Activated naive CD8-positive, alpha-beta T cell (primary cell): ENCODE results near the gene POLR3K.
A peak's percentile ranks its signal among the peaks of the same experiment; 100 is the strongest.
"Not testable (repeated sequence)": the region's sequence is repeated elsewhere in the genome, so short reads cannot be mapped to it uniquely, and the experiment has no call there.

Source experiments
- H3K27ac Mint-ChIP-seq: one replicate; pipeline ENCODE4 v1.8.0; 2021; ENCODE audit warnings: mixed read lengths
- H3K27me3 Mint-ChIP-seq: one replicate; pipeline ENCODE4 v1.8.0; 2021; ENCODE audit warnings: mixed read lengths
- H3K36me3 Mint-ChIP-seq: one replicate; pipeline ENCODE4 v1.8.0; 2021; ENCODE audit warnings: mixed read lengths
- H3K4me1 Mint-ChIP-seq: one replicate; pipeline ENCODE4 v1.8.0; 2021; ENCODE audit warnings: low read depth, mixed read lengths
- H3K4me3 Mint-ChIP-seq: one replicate; pipeline ENCODE4 v1.8.0; 2021; ENCODE audit warnings: mild to moderate bottlenecking, mixed read lengths
- H3K9me3 Mint-ChIP-seq: one replicate; pipeline ENCODE4 v1.8.0; 2021; ENCODE audit warnings: low read depth, mixed read lengths

The POLR3K gene

DNA sequence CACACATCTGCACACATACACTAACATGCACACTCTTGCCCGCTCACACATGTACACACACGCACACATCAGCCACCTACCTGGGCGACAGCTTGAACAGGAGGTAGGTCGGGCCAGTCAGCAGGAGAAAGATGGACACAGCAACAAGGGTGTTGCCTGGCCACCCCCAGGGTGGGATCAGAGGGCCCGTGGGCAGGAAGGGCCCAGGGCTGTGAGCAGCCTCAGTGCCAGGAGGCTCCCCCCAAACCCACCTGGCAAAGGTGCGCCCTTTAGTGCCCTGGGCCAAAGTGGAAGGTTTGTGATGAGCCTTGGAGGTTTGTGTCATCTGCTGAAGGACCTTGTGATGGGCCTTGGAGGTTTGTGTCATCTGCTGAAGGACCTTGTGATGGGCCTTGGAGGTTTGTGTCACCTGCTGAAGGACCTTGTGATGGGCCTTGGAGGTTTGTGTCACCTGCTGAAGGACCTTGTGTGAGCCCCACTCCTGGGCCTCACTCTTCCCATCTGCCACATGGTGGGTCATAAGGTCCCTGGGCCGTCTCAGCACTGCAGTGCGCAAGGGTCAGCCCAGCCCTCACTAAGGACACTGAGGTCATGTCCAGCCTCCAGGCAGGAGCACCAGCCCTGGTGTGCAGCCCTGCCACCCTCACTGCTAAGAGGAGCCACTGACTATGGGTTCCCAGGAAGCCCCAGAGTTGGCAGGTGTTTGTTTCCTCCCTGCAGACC is 20.1 kb downstream of the POLR3K start:
- H3K4me3 Mint-ChIP-seq, H3K36me3 Mint-ChIP-seq, H3K4me1 Mint-ChIP-seq, H3K9me3 Mint-ChIP-seq, H3K27me3 Mint-ChIP-seq, H3K27ac Mint-ChIP-seq: not testable (repeated sequence)

DNA sequence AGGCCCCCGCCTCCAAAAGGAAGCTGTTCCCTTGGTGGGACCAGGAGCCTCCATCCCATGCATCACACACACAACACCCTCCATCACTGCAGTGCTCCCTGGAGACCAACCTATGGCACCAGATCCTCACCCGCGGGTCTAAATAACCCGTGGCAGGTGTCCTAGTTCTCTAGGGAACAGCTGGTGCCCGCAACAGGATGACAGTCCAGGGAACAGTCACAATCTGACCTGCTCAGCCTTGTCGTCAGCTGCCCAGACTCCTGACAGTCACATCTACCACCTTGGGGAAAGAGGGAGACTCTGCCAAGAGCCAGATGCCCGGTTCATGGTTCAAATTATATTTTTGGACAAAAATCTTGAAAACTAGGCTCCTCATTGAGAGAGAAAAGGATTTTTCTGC is 22.8 kb downstream of the POLR3K start:
- not testable (repeated sequence) for H3K27me3 Mint-ChIP-seq, H3K9me3 Mint-ChIP-seq, H3K4me3 Mint-ChIP-seq, H3K4me1 Mint-ChIP-seq, H3K36me3 Mint-ChIP-seq, H3K27ac Mint-ChIP-seq

DNA sequence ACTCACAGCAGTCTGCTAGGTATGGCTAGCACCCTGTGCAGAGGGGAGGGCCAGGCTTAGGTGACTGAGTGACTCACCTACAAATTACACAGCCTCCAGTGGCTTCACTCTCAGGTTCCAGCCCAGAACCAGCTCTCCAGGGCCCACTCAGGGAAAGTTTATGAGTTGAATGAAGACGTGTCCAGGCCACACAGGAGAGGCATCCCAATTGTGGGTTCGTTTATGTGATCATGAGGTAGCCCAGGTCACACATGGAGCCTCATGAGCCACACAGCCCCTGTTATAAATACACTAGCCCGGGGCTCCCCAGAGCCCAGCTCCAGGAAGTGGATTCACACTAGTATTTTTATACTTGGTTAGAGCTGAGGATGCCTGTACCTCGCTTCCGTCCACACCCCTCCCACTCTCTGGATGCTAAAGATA is 27.5 kb downstream of the POLR3K start:
- H3K4me1 Mint-ChIP-seq, H3K4me3 Mint-ChIP-seq, H3K9me3 Mint-ChIP-seq, H3K27ac Mint-ChIP-seq, H3K27me3 Mint-ChIP-seq, H3K36me3 Mint-ChIP-seq: not testable (repeated sequence)

DNA sequence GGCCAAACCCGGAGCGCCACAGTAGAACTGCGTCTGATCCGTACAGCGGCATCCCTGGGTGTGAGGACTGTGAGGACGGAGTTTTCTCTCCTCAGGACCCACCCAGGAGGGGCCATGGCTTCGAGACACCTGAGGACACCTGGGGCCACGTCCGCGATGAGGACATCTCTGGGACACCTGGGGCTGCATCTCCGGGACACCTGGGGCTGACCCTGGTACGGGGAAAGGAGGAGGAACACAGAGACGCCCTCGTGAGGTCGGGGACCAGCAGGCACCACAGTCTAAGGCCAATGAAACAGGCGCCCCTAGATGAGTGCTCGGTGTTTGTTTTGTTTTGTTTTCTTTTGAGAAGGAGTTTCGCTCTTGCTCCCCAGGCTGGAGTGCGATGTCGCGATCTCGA is 29.3 kb downstream of the POLR3K start:
- not testable (repeated sequence) for H3K9me3 Mint-ChIP-seq, H3K4me3 Mint-ChIP-seq, H3K4me1 Mint-ChIP-seq, H3K36me3 Mint-ChIP-seq, H3K27ac Mint-ChIP-seq, H3K27me3 Mint-ChIP-seq

DNA sequence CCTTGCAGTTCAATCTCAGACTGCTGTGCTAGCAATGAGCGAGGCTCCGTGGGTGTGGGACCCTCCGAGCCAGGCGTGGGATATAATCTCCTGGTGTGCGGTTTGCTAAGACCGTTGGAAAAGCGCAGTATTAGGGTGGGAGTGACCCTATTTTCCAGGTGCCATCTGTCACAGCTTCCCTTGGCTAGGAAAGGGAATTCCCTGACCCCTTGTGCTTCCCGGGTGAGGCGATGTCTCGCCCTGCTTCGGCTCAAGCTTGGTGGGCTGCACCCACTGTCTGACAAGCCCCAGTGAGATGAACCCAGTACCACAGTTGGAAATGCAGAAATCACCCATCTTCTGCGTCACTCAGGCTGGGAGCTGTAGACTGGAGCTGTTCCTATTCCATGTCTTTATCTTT is 32.5 kb downstream of the POLR3K start:
- not testable (repeated sequence) for H3K4me3 Mint-ChIP-seq, H3K36me3 Mint-ChIP-seq, H3K27me3 Mint-ChIP-seq, H3K27ac Mint-ChIP-seq, H3K9me3 Mint-ChIP-seq, H3K4me1 Mint-ChIP-seq

DNA sequence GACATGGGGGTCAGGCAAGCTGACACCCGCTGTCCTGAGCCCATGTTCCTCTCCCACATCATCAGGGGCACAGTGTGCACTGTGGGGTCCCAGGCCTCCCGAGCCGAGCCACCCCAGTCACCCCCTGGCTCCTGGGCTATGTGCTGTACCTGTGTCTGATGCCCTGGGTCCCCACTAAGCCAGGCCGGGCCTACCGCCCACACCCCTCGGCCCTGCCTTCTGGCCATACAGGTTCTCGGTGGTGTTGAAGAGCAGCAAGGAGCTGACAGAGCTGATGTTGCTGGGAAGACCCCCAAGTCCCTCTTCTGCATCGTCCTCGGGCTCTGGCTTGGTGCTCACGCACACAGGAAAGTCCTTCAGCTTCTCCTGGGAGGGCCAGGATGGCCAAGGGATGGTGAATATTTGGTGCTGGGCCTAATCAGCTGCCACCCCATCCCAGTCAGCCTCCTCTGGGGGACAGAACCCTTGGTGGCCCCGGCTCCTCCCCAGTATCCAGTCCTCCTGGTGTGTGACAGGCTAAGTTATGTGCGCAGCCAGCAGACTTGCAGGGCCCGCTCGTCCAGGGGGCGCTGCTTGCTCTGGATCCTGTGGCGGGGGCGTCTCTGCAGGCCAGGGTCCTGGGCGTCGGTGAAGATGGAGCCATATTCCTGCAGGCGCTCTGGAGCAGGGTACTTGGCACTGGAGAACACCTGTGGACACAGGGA is 36.2 kb downstream of the POLR3K start:
- not testable (repeated sequence) for H3K27ac Mint-ChIP-seq, H3K36me3 Mint-ChIP-seq, H3K9me3 Mint-ChIP-seq, H3K4me3 Mint-ChIP-seq, H3K27me3 Mint-ChIP-seq, H3K4me1 Mint-ChIP-seq

DNA sequence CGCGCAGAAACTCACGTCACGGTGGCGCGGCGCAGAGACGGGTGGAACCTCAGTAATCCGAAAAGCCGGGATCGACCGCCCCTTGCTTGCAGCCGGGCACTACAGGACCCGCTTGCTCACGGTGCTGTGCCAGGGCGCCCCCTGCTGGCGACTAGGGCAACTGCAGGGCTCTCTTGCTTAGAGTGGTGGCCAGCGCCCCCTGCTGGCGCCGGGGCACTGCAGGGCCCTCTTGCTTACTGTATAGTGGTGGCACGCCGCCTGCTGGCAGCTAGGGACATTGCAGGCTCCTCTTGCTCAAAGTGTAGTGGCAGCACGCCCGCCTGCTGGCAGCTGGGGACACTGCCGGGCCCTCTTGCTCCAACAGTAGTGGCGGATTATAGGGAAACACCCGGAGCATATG is 42.6 kb downstream of the POLR3K start:
- not testable (repeated sequence) for H3K4me3 Mint-ChIP-seq, H3K36me3 Mint-ChIP-seq, H3K4me1 Mint-ChIP-seq, H3K27ac Mint-ChIP-seq, H3K9me3 Mint-ChIP-seq, H3K27me3 Mint-ChIP-seq

DNA sequence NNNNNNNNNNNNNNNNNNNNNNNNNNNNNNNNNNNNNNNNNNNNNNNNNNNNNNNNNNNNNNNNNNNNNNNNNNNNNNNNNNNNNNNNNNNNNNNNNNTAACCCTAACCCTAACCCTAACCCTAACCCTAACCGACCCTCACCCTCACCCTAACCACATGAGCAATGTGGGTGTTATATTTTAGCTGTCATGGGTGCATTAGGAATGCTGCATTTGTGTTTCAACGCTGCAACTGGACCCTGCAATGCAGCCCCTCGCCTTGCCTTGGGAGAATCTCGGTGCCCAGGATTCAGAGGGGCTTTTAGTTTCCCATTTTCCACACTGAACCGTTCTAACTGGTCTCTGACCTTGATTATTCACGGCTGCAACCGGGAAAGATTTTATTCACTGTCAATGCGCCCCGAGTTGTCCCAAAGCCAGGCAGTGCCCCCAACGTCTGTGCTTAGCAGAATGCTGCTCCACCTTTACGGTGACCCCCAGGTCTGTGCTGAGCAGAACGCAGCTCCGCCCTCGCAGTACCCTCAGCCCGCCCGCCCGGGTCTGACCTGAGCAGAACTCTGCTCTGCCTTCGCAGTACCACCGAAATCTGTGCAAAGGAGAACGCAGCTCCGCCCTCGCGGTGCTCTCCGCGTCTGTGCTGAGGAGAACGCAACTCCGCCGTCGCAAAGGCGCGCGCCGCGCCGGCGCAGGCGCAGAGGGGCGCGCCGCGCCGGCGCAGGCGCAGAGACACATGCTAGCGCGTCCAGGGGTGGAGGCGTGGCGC is 43.3 kb downstream of the POLR3K start:
- Mint-ChIP-seq H3K9me3 (no peaks in the 10 kb centered on the region), H3K36me3 (no peaks in the 10 kb centered on the region), H3K27ac (no peak overlapping the region), H3K4me1 (no peaks in the 10 kb centered on the region), H3K4me3 (peak overlapping the region; percentile 74), H3K27me3 (no peaks in the 10 kb centered on the region)
